ENCODE results near the gene EBF3. TPM values are rescaled to one million over a fixed set of nuclear protein-coding genes. Genes with fewer than 3 reads are reported as not detected.

Gene EBF3
- total and polyA plus RNA-seq, 7 donors: 1.2 to 8.9 (median 4.5) TPM; not detected in 1

GRCh38 chr10:129880191-129880870 lies 83.7 kb downstream of the EBF3 start:
- no peak for DNase-seq
- TF ChIP-seq EP300 (IDR thresholded peaks at IDR 0.05) (no peak), CTCF (IDR thresholded peaks at IDR 0.05) (no peak), POLR2AphosphoS5 (IDR thresholded peaks at IDR 0.05) (no peak), POLR2A (IDR thresholded peaks at IDR 0.05) (no peak)
- no peaks in the 10 kb centered on the region for H3K4me1 ChIP-seq
- 67 to 83% methylated on average over 8 of the region's 8 CpGs for WGBS, 2 donors
- H3K36me3 ChIP-seq: no peaks in the 10 kb centered on the region
- H3K27ac ChIP-seq: no peak overlapping the region
- H3K9me3 ChIP-seq: no peaks in the 10 kb centered on the region
- no peak overlapping the region for H3K4me3 ChIP-seq
- intact Hi-C loops (cut with DNase I): no loop called here
- H3K27me3 ChIP-seq: no peaks in the 10 kb centered on the region

DNA sequence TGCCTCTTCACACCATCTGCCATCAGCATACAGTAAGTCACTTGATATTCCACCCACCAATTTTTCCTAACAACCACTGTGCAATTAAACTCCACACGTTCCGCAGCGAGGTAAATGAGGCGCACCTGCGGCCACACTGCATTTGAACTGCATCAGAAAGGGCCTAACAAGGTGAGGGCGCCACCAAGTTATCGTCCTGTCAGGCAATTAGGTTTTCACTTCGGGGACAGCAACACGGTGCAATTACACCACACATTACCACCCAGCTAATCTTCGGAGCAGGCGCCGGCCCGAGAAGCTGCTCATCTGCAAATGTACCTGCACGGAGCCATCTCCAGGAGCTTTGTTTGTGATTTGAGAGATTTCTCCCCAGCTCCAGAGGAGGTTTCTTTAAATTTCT lies 84.4 kb downstream of the EBF3 start:
- Histone ChIP-seq H3K36me3 (no peaks in the 10 kb centered on the region), H3K27ac (no peak overlapping the region), H3K27me3 (no peaks in the 10 kb centered on the region), H3K4me3 (no peak overlapping the region), H3K4me1 (no peaks in the 10 kb centered on the region), H3K9me3 (no peaks in the 10 kb centered on the region)
- WGBS, 2 donors: 78 to 87% methylated on average over 14 of the region's 14 CpGs
- intact Hi-C loops (cut with DNase I): no loop called here
- no peak for TF ChIP-seq CTCF (IDR thresholded peaks at IDR 0.05)
- no peak for TF ChIP-seq EP300 (IDR thresholded peaks at IDR 0.05)
- no peak for TF ChIP-seq POLR2A (IDR thresholded peaks at IDR 0.05)
- TF ChIP-seq POLR2AphosphoS5 (IDR thresholded peaks at IDR 0.05): no peak
- DNase-seq: no peak

DNA sequence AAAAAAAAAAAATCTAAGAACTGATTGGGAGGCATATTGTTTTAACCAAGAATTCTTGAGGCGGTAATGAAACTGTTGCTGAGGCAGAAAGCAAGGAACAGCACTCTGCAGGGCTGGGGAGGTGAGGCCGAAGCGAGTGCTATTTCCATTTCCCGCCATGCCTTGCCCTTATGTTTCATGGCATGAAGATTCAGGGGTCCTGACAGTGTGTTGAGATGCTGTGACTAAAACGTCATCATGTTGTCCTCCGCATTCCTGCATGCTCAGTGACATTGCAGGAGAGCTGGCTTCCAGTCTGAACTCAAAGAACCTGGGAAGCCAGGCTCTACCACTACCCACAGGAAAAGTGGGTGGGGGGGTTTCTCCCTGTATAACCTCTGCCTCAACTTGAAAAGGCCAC lies 85.2 kb downstream of the EBF3 start:
- Histone ChIP-seq H3K36me3 (no peaks in the 10 kb centered on the region), H3K4me3 (no peak overlapping the region), H3K27me3 (no peaks in the 10 kb centered on the region), H3K27ac (no peak overlapping the region), H3K9me3 (no peaks in the 10 kb centered on the region), H3K4me1 (no peaks in the 10 kb centered on the region)
- no peak for DNase-seq
- intact Hi-C loops (cut with DNase I): no loop called here
- WGBS, 2 donors: 87 to 90% methylated on average over 6 of the region's 6 CpGs
- TF ChIP-seq CTCF (IDR thresholded peaks at IDR 0.05) (no peak), POLR2AphosphoS5 (IDR thresholded peaks at IDR 0.05) (no peak), EP300 (IDR thresholded peaks at IDR 0.05) (no peak), POLR2A (IDR thresholded peaks at IDR 0.05) (no peak)

DNA sequence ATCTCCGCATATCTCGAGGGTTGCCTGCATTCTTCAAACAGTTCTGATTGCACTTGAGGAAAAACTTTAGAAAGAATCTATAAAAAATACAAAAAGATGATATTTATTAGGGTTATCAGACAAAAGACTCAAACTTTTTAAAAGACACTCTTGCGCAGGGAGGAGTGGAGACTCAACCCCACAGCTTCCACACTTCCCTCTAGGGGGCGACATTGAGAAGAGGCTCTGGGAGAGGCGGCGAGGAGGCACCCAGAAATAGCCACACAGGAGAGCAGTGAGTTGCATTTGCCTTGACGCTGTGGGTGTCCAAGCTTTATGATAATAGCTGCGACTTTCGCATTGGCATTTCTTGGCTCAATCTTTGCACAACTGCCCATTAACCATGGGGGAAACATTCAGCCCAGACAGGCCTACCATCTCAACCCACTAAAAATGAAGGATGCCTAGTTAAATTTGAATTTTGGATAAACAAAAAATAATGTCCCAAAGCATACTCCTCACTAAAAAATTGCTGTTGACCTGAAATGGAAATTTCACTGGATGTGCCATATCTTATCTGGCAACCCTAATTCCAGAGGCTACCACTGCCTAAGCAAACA lies 86.2 kb downstream of the EBF3 start:
- intact Hi-C loops (cut with DNase I): no loop called here
- no peaks in the 10 kb centered on the region for H3K9me3 ChIP-seq
- no peaks in the 10 kb centered on the region for H3K27me3 ChIP-seq
- 60 to 72% methylated on average over 9 of the region's 9 CpGs for WGBS, 2 donors
- H3K4me3 ChIP-seq: no peak overlapping the region
- no peak for DNase-seq
- no peak for TF ChIP-seq POLR2AphosphoS5 (IDR thresholded peaks at IDR 0.05)
- TF ChIP-seq CTCF (IDR thresholded peaks at IDR 0.05): no peak
- no peak for TF ChIP-seq POLR2A (IDR thresholded peaks at IDR 0.05)
- no peak for TF ChIP-seq EP300 (IDR thresholded peaks at IDR 0.05)
- H3K27ac ChIP-seq: no peak overlapping the region
- H3K36me3 ChIP-seq: no peaks in the 10 kb centered on the region
- H3K4me1 ChIP-seq: no peaks in the 10 kb centered on the region

Measured in sigmoid colon (tissue), 7 donors.